Right hindlimb (tissue), 1 donor: ENCODE data around the gene KHSRP.
"Not testable (repeated sequence)": the region's sequence is repeated elsewhere in the genome, so short reads cannot be mapped to it uniquely, and the experiment has no call there.

Source experiments
- DNase-seq: peaks from one replicate; pipeline ENCODE4 v3.0.0-alpha.2; 2018

KHSRP gene

GRCh38 chr19:6451583-6452222, 27.1 kb upstream of the KHSRP start:
- no peak for DNase-seq

GRCh38 chr19:6450166-6450565, 25.6 kb upstream of the KHSRP start:
- no peak for DNase-seq

- no peak for DNase-seq
These were observed 23.4 kb upstream of the KHSRP start for GRCh38 chr19:6448045-6448444.

- no peak for DNase-seq
These were observed 21.8 kb upstream of the KHSRP start for GRCh38 chr19:6446452-6446851.

GRCh38 chr19:6443986-6444385, 19.4 kb upstream of the KHSRP start:
- DNase-seq, result no peak

GRCh38 chr19:6442087-6442688, 17.6 kb upstream of the KHSRP start:
- no peak for DNase-seq

GRCh38 chr19:6440905-6441304, 16.3 kb upstream of the KHSRP start:
- DNase-seq, result no peak

- no peak for DNase-seq
These were observed 15.1 kb upstream of the KHSRP start for GRCh38 chr19:6439743-6440142.

- DNase-seq, result no peak
These were observed 9.1 kb upstream of the KHSRP start, which contains the start of gene SLC25A41 for GRCh38 chr19:6433663-6434062. TSS of gene SLC25A41 (minus strand) at chr19:6433763. CDS start at chr19:6433693, 70 bp downstream.

GRCh38 chr19:6433165-6433564, 8.6 kb upstream of the KHSRP start:
- DNase-seq, result no peak

GRCh38 chr19:6431891-6432290, 7.3 kb upstream of the KHSRP start:
- DNase-seq, result no peak

GRCh38 chr19:6429419-6430221, 5.0 kb upstream of the KHSRP start:
- no peak for DNase-seq

GRCh38 chr19:6428692-6429418, 4.2 kb upstream of the KHSRP start:
- not testable (repeated sequence) for DNase-seq

GRCh38 chr19:6427131-6427530, 2.5 kb upstream of the KHSRP start:
- no peak for DNase-seq

- no peak for DNase-seq
These were observed 1.4 kb upstream of the KHSRP start for GRCh38 chr19:6425732-6426620.

- peak; percentile 100 for DNase-seq
These were observed 524 bp upstream of the KHSRP start for GRCh38 chr19:6424939-6425731.

- peak; percentile 55 for DNase-seq
These were observed 964 bp downstream of the KHSRP start for GRCh38 chr19:6423499-6424194.

GRCh38 chr19:6421075-6422014, 3.3 kb downstream of the KHSRP start:
- DNase-seq, result no peak

GRCh38 chr19:6418562-6418932, 6.1 kb downstream of the KHSRP start:
- DNase-seq, result no peak
